GM18498 (cell line): ENCODE measurements around the gene GPR152.

Experiments used
- ATAC-seq: cut with Tn5 transposase; IDR thresholded peaks from one replicate; pipeline ENCODE4 v1.9.1; 2021; ENCODE audit warnings: mild to moderate bottlenecking, moderate library complexity; ENCODE audit not compliant: unreplicated experiment

The GPR152 gene, protein sequence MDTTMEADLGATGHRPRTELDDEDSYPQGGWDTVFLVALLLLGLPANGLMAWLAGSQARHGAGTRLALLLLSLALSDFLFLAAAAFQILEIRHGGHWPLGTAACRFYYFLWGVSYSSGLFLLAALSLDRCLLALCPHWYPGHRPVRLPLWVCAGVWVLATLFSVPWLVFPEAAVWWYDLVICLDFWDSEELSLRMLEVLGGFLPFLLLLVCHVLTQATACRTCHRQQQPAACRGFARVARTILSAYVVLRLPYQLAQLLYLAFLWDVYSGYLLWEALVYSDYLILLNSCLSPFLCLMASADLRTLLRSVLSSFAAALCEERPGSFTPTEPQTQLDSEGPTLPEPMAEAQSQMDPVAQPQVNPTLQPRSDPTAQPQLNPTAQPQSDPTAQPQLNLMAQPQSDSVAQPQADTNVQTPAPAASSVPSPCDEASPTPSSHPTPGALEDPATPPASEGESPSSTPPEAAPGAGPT

DNA sequence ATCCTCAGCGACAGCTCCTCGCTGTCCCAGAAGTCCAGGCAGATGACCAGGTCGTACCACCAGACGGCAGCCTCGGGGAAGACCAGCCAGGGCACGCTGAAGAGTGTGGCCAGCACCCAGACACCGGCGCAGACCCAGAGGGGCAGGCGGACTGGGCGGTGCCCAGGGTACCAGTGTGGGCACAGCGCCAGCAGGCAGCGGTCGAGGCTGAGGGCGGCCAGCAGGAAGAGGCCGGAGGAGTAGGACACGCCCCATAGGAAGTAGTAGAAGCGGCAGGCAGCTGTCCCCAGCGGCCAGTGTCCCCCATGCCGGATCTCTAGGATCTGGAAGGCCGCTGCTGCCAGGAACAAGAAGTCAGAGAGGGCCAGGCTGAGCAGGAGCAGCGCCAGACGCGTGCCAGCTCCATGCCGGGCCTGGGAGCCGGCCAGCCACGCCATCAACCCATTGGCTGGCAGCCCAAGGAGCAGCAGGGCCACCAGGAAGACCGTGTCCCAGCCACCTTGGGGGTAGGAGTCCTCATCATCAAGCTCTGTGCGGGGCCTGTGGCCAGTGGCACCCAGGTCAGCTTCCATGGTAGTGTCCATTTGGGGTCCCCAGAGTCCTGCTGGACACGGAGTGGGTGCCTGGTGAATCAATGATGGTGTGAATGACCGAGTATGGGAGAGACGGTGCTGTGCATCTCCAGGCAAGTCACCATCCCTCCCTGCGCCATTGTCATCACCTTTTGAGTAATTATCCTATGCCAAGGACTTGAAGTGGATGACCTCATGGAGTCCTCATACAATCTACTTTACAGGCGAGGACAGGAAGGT lies at the start of gene GPR152:
TSS of gene GPR152 (minus strand) at position 589 of the 812 bp plus-strand sequence. CDS start at position 584, 5 bp downstream.
- no peak for ATAC-seq

GRCh38 chr11:67501854-67502253 lies 49.3 kb upstream of the GPR152 start:
- no peak for ATAC-seq

DNA sequence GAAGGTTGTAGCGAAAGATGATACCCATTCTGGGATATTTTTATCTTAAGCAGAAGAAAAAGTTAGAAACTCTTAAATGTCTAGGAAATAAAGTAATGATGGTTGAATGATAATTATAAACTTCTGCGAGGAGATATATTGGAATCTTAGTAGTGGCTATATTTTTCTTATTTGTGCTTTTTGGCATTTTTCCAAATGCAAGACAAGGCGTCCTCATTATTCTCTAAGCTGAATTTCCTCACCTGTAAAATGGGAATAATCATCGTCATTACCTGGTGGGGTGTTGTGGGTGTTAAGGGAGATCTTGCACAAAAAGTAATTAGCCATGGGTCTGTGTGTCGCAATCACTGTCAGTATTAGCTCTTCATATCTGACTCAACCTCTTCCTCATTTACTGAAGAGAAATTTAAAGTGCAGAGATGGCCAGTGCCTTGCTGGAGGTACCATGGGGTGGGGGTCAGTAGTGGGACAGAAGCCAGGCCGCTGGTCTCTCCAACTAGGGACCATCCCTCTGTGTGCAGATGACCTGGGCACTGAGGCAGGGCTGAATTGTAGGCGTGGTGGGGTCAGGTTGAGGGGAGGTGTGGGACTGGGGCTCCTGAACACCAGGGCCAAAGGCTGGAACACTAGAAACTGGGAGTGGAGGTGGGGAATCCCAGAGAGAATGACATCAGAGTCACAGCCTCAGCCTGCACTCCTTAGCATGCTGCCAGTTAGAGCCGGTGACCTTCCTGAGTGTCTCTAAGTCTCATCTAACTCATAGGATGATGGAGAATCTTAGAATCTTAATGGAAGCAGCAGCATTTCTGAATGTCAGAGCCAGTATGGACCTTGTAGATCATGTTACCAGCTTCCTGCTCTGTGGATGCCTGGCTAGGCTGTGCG lies 48.5 kb upstream of the GPR152 start:
- no peak for ATAC-seq

DNA sequence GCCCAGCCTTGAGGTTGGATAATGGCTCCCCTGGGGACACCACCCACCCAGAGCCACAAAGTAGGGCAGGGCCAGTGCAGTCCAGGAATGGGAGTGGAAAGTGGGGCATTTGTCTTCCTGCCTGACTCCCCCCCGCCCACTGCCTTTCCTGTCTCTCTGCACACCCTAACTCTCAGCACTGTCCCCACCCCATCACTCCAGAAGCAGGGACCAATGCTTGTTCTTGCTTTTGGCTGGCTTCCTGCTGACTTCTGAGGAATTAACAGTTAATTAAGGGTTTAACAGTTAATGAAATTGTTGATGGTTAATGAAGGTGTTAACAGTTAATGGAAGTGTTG lies 47.9 kb upstream of the GPR152 start:
- no peak for ATAC-seq

GRCh38 chr11:67499808-67500483 lies 47.4 kb upstream of the GPR152 start:
- ATAC-seq = no peak

GRCh38 chr11:67498544-67498972 lies 46.0 kb upstream of the GPR152 start:
- ATAC-seq = no peak

DNA sequence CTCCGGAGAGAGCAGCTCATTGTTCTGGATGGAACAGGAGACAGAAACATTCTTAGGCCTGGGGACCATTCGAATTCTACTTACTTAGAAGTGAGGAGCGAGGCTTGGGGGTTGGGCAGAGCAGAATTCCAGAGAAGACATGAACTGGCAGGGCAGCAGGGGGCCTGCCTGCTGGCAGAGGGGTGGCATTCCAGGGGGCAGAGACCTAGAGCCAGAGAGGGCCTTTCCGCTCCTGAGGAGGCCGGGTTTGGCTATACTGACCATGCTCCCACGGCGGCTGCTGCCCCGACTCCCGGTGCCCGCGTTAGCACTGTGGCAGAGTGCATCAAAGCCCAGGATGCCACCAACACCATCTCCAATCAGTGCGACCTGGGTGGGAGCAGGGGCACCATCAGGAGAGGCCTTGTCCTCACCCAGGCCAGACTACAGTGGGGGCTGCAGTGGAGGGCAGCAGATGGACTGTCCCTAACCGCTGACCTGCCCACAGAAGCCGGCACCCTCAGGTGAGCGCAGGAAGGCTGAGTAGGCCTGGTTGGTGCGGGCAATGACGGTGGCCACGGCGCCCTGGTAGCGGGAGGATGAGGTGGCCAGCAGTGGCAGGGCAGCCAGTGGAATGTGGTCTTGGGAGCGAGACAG lies 45.2 kb upstream of the GPR152 start:
- no peak for ATAC-seq

DNA sequence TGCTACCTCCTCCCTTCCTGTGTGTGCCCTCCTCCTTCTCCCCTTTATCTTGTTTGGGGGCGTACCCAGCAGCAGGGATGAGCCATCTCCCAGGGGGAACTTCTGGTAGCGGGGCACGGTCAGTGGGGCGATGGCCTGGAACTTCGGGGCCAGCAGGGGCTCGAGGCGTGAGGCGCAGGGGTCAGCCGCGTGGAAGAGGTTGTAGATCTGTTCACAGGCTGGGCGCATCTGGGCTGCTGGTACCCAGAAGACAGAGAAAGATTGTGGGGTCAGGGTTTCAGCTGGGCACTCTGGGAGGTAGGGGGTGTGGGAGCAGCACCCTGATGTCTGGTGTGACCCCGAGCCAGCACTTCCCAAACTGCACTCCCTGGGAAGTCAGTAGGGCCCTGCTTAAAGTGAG lies 43.6 kb upstream of the GPR152 start:
- ATAC-seq = no peak

DNA sequence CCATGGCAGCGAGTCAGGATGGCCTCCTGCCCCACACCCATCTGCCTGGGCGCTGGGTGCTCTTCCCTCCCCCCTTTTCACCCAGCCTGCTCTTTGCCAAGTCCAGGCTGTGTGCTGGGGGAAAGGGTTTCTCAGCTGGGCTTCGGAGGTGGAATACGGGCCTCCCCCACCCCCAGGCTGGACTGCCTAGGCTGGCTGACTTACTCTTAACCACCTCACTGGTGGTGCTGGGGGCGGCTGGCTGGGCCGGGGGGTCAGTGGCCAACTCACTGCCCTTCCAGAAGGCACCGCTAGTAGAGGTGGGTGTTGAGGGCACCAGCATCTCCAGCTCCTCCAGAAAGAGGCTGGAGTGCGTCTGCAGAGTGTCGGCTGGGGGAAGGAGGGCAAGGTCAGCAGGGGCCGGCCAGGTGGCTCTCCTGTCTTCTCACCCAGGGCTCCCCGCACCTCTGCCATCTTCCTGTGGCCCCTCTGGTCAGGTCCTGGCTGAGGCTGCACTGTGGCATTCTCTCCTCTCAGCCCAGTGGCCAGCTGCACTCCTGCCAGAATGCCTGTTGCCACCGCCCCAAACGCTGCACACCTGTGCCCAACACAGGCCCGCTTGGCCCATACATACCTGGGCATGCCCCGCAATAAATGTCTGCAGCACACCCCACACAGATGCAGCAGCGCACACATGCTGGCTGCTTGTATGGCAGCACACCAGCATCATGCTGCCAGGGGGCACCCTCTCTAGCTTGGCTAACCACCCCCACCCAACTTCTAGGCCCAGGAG lies 42.9 kb upstream of the GPR152 start:
- no peak for ATAC-seq

- ATAC-seq = no peak
These were observed 42.1 kb upstream of the GPR152 start for GRCh38 chr11:67494371-67495233.

GRCh38 chr11:67493548-67494370 lies 41.2 kb upstream of the GPR152 start:
- ATAC-seq = no peak

- no peak for ATAC-seq
These were observed 40.4 kb upstream of the GPR152 start for GRCh38 chr11:67492801-67493547.

DNA sequence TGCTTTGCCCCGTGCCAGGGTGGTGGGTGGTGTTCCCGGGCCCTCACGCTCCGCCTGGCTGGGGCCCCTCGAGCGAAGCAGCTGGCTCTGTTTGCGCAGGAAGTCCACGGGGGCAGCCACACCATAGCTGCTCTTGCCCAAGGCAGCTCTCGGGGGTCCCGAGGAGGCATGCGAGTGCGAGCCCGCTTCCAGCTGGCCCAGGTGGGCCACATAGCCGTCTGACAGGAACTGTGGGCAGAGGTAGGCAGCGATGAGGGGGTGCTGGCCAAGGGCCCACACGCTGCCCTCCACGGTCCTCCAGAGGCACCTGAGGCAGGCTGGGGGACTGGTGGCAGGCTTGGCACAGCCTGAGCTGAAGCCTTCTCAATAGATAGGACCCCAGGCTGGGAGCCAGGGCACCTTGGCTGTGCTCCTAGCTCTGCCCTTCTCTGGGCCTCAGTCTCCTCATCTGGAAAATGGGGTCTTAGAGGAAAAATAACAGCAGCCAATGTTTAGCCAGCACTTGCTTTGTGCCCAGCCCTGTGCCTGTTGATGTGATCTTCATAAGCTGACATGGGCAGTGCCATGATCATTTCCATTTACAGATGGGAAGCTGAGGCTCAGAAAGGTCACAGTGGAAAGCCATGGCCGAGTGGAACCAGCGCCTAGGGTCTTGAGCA lies 39.7 kb upstream of the GPR152 start:
- ATAC-seq = no peak

GRCh38 chr11:67491276-67492068 lies 38.9 kb upstream of the GPR152 start:
- no peak for ATAC-seq

DNA sequence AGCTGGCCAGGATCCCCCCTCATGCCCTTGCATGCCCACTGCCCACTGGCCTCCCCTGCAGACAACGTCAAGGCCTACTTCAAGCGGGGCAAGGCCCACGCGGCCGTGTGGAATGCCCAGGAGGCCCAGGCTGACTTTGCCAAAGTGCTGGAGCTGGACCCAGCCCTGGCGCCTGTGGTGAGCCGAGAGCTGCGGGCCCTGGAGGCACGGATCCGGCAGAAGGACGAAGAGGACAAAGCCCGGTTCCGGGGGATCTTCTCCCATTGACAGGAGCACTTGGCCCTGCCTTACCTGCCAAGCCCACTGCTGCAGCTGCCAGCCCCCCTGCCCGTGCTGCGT lies 38.2 kb upstream of the GPR152 start:
- ATAC-seq = no peak
